NCI-H1048 (cell line): ENCODE measurements around the gene ITPRIP.

Experiments
- DNase-seq: peaks from one replicate; lab custom pipeline; 2025; lab: John Stamatoyannopoulos, UW

ITPRIP gene, protein sequence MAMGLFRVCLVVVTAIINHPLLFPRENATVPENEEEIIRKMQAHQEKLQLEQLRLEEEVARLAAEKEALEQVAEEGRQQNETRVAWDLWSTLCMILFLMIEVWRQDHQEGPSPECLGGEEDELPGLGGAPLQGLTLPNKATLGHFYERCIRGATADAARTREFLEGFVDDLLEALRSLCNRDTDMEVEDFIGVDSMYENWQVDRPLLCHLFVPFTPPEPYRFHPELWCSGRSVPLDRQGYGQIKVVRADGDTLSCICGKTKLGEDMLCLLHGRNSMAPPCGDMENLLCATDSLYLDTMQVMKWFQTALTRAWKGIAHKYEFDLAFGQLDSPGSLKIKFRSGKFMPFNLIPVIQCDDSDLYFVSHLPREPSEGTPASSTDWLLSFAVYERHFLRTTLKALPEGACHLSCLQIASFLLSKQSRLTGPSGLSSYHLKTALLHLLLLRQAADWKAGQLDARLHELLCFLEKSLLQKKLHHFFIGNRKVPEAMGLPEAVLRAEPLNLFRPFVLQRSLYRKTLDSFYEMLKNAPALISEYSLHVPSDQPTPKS

DNA sequence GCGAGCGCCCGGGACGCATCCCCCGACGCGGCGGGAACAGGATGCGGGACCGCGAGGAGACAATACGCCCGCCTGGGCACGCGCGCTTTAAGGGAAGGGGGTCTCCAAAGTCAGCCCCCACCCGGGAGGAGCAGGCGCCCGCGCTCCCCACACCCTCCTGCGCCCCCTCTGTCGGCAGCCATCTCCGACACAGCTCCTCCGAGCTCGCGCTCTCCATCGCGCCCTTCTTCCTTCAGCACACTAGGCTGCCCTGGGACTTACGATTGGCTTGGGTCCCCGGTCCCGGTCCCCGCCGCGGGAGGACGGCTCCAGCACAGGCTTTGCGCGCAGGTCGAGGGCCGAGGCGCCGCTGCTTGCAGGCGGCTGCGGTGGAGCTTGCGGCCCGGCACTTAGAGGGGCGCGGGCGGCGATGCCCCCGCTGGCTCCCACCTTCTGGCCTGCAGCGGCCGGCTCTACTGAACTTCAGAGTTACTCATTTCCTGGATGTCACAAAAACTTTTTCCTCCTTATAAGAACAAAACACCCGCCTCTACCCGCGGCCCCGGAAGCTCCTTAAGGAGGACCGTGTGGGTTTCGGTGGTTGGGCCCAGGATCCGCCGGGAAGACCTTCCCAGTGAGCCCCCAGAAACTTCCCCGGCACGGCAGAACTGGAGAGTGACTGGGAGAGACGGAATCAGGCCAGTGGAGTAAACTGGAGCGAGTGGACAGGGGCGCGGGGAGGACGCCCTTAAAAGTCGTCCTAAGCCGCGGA lies at the start of gene ITPRIP:
Gene ITPRIP (minus strand): TSS at position 481 of the 751 bp plus-strand sequence. CDS start 22,414 bp downstream, outside the sequence.
- DNase-seq = no peak

DNA sequence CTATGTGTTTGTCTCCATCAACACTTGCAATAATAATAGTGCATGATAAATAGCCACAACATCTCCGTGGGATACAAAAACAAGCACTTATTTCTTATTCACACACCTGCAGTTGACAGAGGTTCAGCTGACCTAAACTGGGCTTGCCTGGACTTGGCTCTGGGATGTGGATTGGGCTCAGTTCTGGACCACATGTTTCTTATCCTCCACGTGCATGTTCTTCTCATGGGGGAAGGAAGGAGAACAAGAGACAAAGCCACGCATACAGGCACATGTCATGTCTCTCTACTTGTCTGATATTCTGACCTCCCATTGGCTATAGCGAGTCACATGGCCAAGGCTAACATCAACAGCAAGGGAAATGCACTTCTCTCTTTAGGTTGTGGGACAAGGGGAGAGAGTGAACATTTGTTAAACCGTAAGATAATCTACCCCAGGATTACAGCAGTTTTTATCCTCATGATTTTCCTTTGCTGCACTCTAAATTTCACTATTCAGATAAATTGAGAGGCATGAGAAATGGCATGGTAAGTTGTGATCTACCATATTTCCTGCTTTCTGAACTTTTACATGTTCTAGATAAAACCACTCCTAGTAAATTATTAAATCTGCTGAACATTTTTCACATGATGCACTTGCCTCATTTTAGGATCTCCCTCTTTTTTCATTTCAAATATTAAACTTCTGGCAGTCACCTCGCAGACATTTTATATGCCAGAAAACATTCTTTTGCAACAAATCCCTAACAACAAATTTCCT lies 49.0 kb upstream of the ITPRIP start:
- DNase-seq = no peak

DNA sequence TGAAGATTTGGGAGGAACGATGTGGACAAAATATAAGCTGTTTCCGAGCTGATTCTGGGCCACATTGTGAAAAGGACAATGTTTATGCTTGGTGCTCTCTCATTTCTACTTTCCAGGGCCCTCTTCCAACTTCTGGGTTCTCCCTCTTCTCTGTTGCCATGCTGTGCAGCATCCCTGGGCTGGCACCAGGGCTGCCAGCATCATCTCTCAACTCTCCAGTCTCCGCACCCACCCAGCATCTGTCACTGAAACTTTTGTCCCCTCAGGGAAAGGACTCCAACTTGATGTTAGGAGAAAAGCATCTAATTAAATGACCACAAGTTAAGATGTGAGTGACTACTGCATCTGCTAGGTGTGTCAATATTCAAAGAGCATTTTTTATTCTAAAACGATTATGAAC lies 42.1 kb upstream of the ITPRIP start:
- no peak for DNase-seq

DNA sequence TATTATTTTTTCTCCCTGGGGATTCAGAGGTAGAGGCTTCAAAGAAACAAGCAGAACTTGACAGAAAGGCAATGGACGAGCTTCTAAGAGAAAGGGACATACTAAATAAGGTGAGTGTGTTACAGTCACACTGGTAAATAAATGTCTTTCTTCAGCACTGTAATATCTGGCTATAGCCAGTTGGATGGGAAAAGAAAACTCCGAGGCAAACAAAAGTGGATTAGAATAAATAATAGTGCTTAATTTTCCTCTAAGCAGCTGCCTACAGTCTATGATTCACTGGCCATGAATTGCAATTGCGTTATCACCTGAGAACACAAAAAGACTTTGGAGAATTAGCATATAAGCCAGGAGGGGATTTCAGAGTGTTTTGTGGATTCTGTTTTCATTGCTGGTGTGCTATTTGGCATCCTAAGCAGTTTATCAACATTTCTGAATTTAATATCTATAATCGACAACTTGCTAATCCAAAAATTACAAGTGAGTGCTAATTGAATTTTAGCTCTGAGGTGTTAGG lies 38.6 kb upstream of the ITPRIP start:
- DNase-seq = no peak

DNA sequence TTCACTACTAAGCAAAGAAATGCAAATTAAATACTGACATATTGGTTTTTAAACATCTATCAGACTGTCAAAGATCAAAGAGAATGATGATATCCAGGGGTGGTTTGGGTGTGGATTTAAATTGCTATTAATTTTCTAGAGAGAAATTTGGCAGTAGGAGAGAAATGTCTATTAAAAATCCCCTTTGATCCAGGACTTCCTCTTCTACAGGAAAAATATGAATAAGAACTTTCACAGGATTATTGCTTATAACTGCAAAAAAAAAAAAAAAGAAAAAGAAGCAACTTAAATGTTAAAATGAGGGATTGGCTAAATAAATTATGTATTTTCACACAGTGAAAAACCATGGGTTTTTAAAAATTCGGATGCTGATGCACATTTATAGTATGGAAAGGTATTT lies 36.3 kb upstream of the ITPRIP start:
- no peak for DNase-seq

DNA sequence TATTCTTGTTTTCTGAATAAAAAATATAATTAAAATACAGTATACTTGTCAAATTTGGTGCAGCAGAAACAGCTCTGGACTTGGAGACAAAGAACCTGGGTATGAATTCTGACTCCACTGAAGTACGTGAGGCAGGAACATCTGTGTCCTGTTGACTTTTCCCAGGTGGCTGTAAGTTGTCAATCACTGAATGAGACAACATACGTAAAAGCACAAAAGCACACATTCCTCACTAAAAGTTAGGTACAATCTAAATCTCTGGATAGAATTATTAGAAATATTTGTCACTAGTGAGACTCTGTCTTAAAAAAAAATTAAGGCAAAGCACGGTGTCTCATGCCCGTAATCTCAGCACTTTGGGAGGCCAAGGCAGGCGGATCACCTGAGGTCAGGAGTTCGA lies 33.5 kb upstream of the ITPRIP start:
- no peak for DNase-seq

DNA sequence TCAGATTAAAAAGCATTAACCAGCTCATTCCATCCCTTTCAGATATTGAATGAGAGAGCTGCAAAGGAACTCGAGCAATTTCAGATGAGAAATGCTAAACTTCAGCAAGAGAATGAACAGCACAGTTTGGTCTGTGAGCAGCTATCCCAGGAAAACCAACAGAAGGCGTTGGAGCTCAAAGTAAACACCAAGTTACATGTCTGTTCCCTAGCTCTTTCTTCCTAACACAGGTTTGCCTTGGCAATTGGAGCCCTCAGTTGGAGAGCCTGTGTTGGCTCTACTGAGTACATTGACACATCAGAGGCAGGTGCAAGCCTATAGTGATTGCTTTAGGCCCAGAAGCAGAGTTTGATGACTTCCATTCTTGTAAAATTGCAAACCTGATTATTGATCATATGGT lies 30.1 kb upstream of the ITPRIP start:
- DNase-seq = no peak

DNA sequence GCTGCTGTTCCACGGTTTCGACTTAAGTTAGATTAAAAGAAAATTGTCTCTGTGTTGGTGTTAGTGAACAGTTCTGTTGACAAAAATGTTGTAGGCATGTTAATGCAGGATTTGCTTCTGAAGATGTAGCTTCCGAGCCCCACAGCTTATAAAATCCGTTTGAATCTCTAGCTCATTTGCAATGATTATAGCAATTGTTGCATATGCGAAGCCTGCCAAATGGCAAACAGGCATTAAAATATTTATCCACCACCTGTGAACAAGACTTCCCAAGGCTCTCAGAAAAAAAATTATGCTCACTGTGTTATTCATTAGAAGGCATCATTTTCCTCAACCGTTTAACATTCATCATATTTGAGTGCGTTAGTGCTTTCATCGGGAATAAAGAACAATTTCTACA lies 29.6 kb upstream of the ITPRIP start:
- DNase-seq = no peak

DNA sequence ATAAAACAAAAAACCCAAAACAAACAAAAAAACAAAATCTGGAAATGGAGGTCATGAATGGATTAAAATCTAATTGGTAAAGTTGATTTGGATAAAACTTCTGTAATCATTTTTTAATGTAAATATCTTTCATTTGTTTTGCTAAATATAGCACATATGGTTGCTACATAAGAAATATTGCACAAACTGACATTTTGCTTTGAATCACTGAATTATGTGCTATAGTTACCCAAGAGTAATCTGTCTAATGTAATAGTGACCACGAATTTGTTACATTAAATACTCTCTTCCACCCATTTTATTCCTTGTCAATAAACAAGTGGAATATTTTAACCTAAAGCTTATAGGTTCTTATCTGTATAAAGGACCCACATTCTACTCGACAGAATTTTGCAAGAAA lies 21.5 kb upstream of the ITPRIP start:
- no peak for DNase-seq

DNA sequence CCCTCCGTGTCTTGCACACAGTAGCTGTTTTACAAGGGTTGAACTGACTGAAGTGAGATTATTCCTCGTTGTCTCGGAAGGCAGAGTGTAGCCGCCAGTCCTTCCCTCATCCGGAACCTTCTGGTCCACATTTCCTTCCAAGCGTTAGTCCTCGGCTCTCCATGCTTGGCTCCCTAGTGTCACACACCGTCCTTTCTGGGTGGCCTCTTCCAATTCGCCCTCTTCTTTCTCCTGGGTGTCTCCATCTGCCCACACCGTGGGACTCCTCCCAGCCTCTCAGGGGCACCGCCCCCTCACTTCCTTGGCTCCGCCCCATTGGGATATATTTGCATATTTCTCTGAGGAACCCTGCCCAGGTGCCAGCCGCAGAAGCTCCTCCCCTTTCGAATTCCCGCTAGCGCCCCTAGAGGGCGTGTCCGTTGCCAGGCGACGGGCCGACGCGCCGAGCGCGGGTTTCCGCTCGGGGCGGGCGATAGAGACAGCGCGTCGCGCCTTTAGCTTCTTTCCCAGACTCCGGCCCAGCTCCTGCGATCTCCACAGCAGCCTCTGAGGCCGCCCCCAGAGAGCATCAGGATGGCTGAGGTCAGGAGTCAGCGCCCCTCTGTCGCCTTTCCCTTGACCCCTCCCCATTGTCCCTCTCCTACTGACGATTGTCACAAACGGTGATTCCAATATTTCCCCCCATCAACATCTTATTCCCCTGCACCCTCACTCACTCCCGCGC lies 15.2 kb upstream of the ITPRIP start, which contains the start of gene CFAP58:
Gene CFAP58 (plus strand): TSS at position 509 of the 724 bp plus-strand sequence. CDS start 65 bp downstream, at position 574.
- DNase-seq = peak; percentile 76

DNA sequence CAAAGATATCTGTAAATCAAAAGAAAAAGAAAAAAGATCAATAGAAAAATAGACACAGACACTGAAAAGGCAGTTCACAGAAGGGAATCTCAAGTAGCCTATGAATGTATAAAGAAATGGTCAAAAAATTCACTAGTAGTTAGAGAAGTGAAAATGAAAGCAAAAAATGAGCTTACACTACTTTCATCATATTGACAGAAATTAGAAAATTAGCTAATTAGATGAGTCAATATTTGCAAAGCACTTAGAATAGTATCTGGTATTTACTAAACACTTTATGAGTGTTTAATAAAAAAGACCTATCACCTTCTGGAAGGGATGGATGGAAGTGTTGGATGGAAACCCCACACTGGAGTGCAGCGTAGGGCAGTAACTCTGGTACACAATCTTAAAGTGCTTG lies 13.7 kb upstream of the ITPRIP start:
- DNase-seq = no peak

DNA sequence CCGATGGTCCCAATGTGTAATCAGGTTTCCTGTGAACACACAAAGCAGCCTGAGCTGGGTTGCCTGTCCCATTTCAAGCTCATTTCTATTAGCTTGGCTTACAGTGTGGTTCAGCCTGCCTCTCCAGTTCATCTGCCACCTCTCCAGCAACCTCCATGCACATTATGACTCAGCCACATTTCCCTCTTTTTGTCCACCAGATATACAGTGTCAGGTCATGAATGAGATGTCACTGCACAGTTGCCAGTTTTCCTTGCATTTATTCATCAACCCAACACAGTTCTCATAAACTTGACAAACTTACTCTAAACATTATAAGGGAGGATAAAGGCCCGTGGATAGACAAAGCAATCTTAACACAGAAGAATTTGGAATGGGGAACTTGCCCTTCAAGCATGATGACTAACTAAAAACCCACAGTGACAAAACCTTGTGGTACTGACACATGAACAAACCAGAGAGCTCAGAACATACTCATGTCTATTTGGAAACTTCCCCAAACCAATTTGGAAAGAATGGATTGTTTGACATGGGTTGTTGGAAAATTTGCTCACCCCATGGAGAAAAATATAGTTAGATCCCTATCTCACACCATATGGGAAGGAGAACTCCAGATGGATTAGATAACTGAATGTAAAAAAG lies 12.9 kb upstream of the ITPRIP start:
- DNase-seq = no peak

DNA sequence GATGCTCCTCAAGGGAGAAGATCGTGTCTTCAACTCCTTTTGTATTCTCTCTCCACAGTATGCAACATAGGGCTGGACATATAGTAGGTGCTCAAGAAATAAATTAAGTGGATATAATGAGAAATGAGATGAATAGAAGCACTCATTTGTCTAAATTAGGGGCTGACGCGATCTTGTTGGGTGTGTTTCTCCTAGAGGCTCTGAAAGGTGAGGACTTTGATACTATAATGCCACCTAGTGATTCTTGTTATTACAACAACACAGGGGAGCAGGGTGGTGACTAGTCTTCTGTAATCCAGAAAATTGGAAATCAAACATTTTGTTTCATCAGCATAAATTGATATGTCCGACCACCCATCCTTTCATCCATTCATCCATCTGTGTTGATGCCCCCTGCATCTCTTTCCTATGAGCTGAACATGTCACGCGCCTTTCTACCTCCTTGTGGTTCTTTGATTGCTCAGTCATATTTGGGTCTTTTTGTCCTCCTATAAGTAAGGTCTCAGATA lies 11.9 kb upstream of the ITPRIP start:
- DNase-seq = no peak

DNA sequence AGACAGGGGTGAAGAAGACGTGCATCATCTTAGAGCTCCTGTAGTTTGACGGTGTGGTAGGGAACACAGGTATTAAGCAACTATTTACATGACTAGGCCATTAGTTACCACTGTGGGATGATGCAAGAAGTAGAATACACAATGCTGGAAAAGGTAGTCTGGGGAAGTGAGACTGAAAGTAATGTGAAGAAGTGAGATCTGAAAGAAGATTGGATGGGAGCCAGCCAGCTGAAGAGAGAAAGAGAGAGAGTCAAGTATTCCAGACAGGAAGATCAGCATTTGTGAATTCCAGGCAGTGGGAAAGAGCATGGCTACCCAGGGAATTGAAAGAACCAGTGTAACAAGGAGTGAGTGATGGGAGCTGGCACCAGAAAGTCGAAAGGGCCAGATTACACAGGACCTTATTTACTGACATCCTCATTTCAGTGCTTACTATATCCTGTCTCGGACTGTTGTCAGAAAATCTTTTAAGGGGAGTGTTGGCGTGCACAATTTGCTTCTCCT lies 11.4 kb upstream of the ITPRIP start:
- no peak for DNase-seq

DNA sequence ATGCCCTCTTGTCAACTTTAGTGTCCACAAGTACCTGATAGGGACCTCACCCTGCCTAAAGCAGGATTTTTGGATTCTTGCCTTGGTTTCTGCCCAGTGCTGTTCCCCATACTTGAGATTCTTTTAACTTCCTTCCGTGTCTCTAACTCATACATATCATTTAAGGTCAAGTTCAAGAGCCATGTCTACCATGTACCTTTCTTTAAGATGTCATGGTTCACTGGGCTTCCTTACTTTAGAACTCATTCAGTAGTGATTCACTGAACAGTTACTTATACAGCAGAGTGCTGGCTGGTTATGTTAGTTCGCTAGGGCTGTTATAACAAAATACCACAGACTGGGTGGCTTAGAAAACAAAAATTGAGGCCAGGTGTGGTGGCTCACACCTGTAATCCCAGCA lies 10.3 kb upstream of the ITPRIP start:
- DNase-seq = no peak

DNA sequence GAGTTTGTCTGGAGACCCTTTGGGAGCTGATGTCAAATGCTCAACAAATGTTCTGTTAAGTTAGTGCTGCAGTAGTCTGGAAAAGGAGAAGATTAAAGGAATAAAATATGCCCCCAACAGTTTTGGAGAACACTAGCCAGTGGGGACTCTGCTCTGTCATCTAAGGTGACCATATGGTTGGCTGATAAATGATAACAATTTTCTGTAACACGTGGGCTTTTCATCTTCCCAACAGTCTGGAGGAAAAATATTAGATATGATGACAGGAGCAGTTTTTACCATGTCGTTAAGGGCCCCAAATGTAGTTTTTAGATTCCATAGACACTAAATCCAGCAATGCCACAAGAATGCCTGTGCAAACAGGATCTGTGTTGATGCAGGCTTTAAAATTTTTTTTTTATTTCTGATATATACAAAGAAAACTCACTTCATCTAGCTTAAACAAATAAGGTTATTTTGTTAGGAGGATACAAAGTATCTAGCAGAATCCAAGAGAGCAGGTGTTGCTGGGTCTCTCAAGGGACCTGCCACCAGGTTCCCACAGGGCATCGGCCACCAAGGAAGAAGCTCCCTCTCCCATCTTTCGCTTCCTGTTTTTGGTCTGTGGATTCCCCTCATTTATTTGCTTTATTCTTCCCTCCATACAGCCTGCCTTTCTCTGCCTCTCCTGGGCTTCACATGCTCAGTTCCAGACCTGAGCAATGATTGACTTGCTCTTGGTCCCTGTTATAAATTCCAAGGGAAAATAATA lies 9.2 kb upstream of the ITPRIP start:
- no peak for DNase-seq

DNA sequence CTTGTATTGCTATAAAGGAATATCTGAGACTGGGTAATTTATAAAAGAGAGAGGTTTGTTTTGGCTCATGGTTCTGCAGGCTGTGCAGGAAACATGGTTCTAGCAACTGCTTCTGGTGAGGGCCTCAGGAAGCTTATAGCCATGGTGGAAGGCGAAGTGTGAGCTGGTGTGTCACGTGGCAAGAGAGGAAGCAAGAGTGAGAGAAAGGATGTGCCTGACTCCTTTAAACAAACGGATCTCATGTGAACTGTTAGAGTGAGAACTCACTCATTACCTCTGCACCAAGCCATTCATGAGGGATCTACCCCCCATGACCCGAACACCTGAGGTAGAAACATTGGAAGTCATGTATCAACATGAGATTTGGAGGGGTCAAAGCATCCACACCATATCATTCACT lies 7.7 kb upstream of the ITPRIP start:
- DNase-seq = no peak

DNA sequence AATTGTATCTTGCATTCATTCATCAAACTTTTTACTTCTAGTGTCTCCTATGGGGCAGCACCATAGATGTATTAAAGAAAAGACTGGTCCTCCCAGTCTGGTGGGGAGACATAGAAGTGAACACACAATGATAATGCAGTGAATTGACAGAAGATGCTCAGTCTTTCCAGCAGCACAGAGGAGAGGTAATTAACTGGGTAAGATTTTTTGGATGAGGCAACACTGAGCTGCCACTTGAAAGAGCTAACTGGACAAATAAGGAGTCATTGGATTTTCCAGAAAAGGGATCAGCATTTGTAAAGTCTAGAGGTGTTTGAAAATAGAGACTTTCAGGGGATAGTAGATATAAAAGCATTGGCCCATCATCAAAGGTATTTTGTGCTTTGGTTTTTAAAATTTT lies 7.2 kb upstream of the ITPRIP start:
- DNase-seq = no peak

DNA sequence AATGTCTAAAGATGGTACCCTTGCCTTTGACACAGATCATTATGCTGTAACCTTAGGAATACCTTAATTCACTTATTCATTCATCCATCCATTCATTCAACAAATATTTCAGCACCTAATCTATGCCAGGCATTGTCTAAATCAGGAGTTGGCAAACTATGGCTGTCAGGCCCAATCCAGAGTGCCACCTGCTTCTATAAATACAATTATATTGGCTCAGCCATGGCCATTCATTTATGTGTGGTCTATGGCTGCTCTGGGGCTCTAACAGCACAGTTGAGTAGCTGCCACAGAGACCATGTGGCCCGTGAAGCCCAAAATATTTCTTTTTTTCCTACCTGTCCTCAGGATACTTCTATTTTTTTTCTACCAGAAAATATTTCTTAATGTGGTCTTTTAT lies 6.0 kb upstream of the ITPRIP start:
- DNase-seq = no peak

DNA sequence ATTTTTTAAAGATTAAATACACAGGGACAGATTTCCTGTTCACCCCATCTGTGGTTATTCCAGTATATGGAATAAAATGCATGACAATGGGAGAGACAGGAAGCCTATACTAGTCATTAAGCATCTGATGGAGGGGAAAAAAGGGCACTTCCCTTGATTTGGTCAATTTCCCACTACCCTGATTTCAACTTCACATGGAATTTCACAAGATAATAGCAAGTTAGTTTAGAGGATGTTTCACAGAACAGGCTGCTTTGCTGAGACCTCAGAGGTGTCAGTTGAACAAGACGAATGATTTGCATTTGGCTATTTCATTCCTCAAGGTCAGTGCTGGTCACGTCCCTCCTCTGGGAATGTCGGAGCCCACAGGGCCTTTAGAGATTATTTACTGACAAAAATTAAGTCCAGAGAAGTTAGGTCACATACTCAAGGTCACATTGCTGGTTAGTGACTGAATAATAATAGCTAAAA lies 4.7 kb upstream of the ITPRIP start:
- no peak for DNase-seq
